HepG2 (cell line): Measurements from ENCODE around the gene NES. TPM values are rescaled to one million over a fixed set of nuclear protein-coding genes. Genes with fewer than 3 reads are reported as not detected.

Experiments used
- ATF7-NPFF ChIP-seq: sonication (generic); formaldehyde crosslinking; IDR thresholded peaks from 2 replicates; pipeline ENCODE4 v1.8.1; 2023; ENCODE audit warnings: mild to moderate bottlenecking, low read depth, missing genetic modification reagents, moderate library complexity
- CREM ChIP-seq, 2 experiments: sonication (generic) in 1 of 2; formaldehyde crosslinking in 1 of 2; IDR thresholded peaks; 2 replicates each; pipeline versions ENCODE4 v1.4.0 to v1.6.1; 2016 to 2020; ENCODE audit warnings: antibody characterized with exemption in 1 of 2, mild to moderate bottlenecking in 1 of 2, missing genetic modification reagents in 1 of 2
- CTCF ChIP-seq: sonication (generic); formaldehyde crosslinking; IDR thresholded peaks from 2 replicates; pipeline ENCODE4 v1.5.0; 2020; ENCODE audit warnings: mild to moderate bottlenecking, missing genetic modification reagents, moderate library complexity
- FOXA3 ChIP-seq: IDR thresholded peaks from 2 replicates; pipeline ENCODE4 v1.6.1; 2016; ENCODE audit warnings: missing genetic modification reagents, missing compliant biosample characterization
- GTF3A ChIP-seq: sonication (generic); formaldehyde crosslinking; conservative IDR thresholded peaks from 2 replicates; pipeline ENCODE4 v1.4.0; 2020; ENCODE audit warnings: mild to moderate bottlenecking, missing genetic modification reagents
- HMGA1 ChIP-seq: sonication (generic); formaldehyde crosslinking; conservative IDR thresholded peaks from 2 replicates; pipeline ENCODE4 v1.4.0; 2020; ENCODE audit warnings: missing genetic modification reagents
- KDM2A ChIP-seq: sonication (generic); formaldehyde crosslinking; IDR thresholded peaks from 2 replicates; pipeline ENCODE4 v1.4.0; 2020; ENCODE audit warnings: low read depth, missing genetic modification reagents, borderline replicate concordance
- LCORL ChIP-seq, 2 experiments: fragments of 450-650 bp in 1 of 2; sonication (generic) in 1 of 2; formaldehyde crosslinking in 1 of 2; IDR thresholded peaks; 2 replicates each; pipeline versions ENCODE4 v1.5.0 to v1.6.1; 2017 to 2020; ENCODE audit warnings: antibody characterized with exemption in 1 of 2, missing genetic modification reagents in 1 of 2
- MXI1 ChIP-seq: IDR thresholded peaks from 3 replicates; pipeline ENCODE4 v1.6.1; 2012; ENCODE audit warnings: low read depth, low read length, inconsistent platforms, borderline replicate concordance
- NCOA2 ChIP-seq: sonication (generic); formaldehyde crosslinking; IDR thresholded peaks from 2 replicates; pipeline ENCODE4 v1.8.0; 2022; ENCODE audit warnings: inconsistent platforms
- NFIC ChIP-seq: IDR thresholded peaks from 2 replicates; pipeline ENCODE4 v1.6.1; 2012; ENCODE audit warnings: mild to moderate bottlenecking, low read length, inconsistent platforms
- SP2 ChIP-seq: sonication (generic); formaldehyde crosslinking; IDR thresholded peaks from 2 replicates; pipeline ENCODE4 v1.5.1; 2020; ENCODE audit warnings: mild to moderate bottlenecking, missing genetic modification reagents
- SRF ChIP-seq: IDR thresholded peaks from 2 replicates; pipeline ENCODE4 v1.6.1; 2011; ENCODE audit warnings: mild to moderate bottlenecking, low read depth, low read length, moderate library complexity
- TARDBP ChIP-seq: sonication (generic); formaldehyde crosslinking; IDR thresholded peaks from 2 replicates; pipeline ENCODE4 v1.8.0; 2022; ENCODE audit warnings: mild to moderate bottlenecking, missing genetic modification reagents
- TBX2 ChIP-seq: sonication (generic); formaldehyde crosslinking; IDR thresholded peaks from 2 replicates; pipeline ENCODE4 v1.5.0; 2020; ENCODE audit warnings: missing genetic modification reagents, mild to moderate bottlenecking, borderline replicate concordance
- THAP7 ChIP-seq: sonication (generic); formaldehyde crosslinking; IDR thresholded peaks from 2 replicates; pipeline ENCODE4 v1.8.1; 2023; ENCODE audit warnings: mild to moderate bottlenecking, missing genetic modification reagents
- U2AF2 ChIP-seq: fragments of 200-400 bp; formaldehyde crosslinking; IDR thresholded peaks from 2 replicates; pipeline ENCODE4 v1.6.1; 2017; ENCODE audit warnings: low read depth, mild to moderate bottlenecking, low read length
- ZMYM3 ChIP-seq: sonication (generic); formaldehyde crosslinking; IDR thresholded peaks from 2 replicates; pipeline ENCODE4 v1.5.1; 2020; ENCODE audit warnings: mild to moderate bottlenecking, missing genetic modification reagents
- ZNF274 ChIP-seq: sonication (generic); formaldehyde crosslinking; IDR thresholded peaks from 2 replicates; pipeline ENCODE4 v1.5.1; 2020; ENCODE audit warnings: mild to moderate bottlenecking, missing genetic modification reagents
- ZNF501 ChIP-seq: sonication (generic); formaldehyde crosslinking; IDR thresholded peaks from 2 replicates; pipeline ENCODE4 v1.5.1; 2020; ENCODE audit warnings: mild to moderate bottlenecking, moderate library complexity, missing genetic modification reagents
- ZNF577 ChIP-seq: sonication (generic); formaldehyde crosslinking; IDR thresholded peaks from 2 replicates; pipeline ENCODE4 v1.4.0; 2020; ENCODE audit warnings: mild to moderate bottlenecking, low read depth, missing genetic modification reagents, borderline replicate concordance
- ZNF773 ChIP-seq: sonication (generic); formaldehyde crosslinking; IDR thresholded peaks from 2 replicates; pipeline ENCODE4 v1.4.0; 2020; ENCODE audit warnings: missing genetic modification reagents, borderline replicate concordance
- ZSCAN22 ChIP-seq: sonication (generic); formaldehyde crosslinking; IDR thresholded peaks from 2 replicates; pipeline ENCODE4 v1.4.0; 2020; ENCODE audit warnings: mild to moderate bottlenecking, missing genetic modification reagents
- ZSCAN31 ChIP-seq: sonication (generic); formaldehyde crosslinking; IDR thresholded peaks from 2 replicates; pipeline ENCODE4 v1.5.0; 2020; ENCODE audit warnings: low read depth, mild to moderate bottlenecking, missing genetic modification reagents
- polyA plus RNA-seq, 8 experiments: library from polyadenylated mRNA; depleted of rRNA in 3 of 8; stranded (reverse) in 7 of 8; unstranded in 1 of 8; fragments of >200 nt; fragmentation: Illumina TruSeq in 4 of 8; extraction: Trizol in 4 of 8; gene quantifications; 2 replicates each; pipeline versions ENCODE4 v1.2.1 to v1.2.3, GENCODE V29; 2011 to 2016; ENCODE audit warnings: low read depth in 4 of 8, missing spikeins in 1 of 8, mixed read lengths in 1 of 8; ENCODE audit not compliant: insufficient read depth in 1 of 8
- total RNA-seq, 5 experiments: library from RNA; depleted of rRNA; stranded (reverse); fragments of >200 nt; fragmentation: Illumina TruSeq; extraction: Trizol; gene quantifications; 2 replicates each; pipeline ENCODE4 v1.2.3, GENCODE V29; 2016; ENCODE audit warnings: low read depth in 1 of 5
- TF ChIP-seq, protein P1 (sequence below): sonication (generic); formaldehyde crosslinking; IDR thresholded peaks from 2 replicates; pipeline ENCODE4 v1.5.1; 2020; ENCODE audit warnings: mild to moderate bottlenecking, moderate library complexity, missing genetic modification reagents

NES gene
- total and polyA plus RNA-seq, 2 of the 13 experiments (the other 11 are each of a cell fraction or from before 2014, with no cell fraction given): 1.7 to 16.6 TPM

- TF ChIP-seq CTCF: peak; percentile 98
- peak; percentile 17; the same call in 1 of the 2 replicates for TF ChIP-seq ZMYM3 (CRISPR knock-in tag)
- TF ChIP-seq NFIC: no peak
- no peak for TF ChIP-seq U2AF2
- 0 out of 2 replicates have a peak, but pooled peaks have one; percentile 37 for TF ChIP-seq ZNF274 (CRISPR knock-in tag)
- TF ChIP-seq TARDBP (CRISPR knock-in tag): peak; percentile 39; the same call in 1 of the 2 replicates
- 0 out of 2 replicates have a peak, but pooled peaks have one; percentile 16 for TF ChIP-seq FOXA3 (CRISPR knock-in tag)
- TF ChIP-seq ZNF577 (CRISPR knock-in tag): no peak
- peak; percentile 24; the same call in 1 of the 2 replicates for TF ChIP-seq CREM (IDR thresholded peaks at IDR 0.05)
- TF ChIP-seq CREM (CRISPR knock-in tag; IDR thresholded peaks at IDR 0.05): no peak
- peak; percentile 65; the same call in 1 of the 2 replicates for TF ChIP-seq ZNF501 (CRISPR knock-in tag)
- TF ChIP-seq GTF3A (CRISPR knock-in tag): no peak
- TF ChIP-seq KDM2A (CRISPR knock-in tag): peak; percentile 66
- TF ChIP-seq LCORL (IDR thresholded peaks at IDR 0.05): no peak
- 0 out of 2 replicates have a peak, but pooled peaks have one; percentile 39 for TF ChIP-seq LCORL (CRISPR knock-in tag; IDR thresholded peaks at IDR 0.05)
- TF ChIP-seq NCOA2 (CRISPR knock-in tag): no peak
- peak; percentile 89 for TF ChIP-seq ZSCAN22 (CRISPR knock-in tag)
- peak; percentile 26; the same call in 1 of the 2 replicates for TF ChIP-seq ZSCAN31 (CRISPR knock-in tag)
- TF ChIP-seq THAP7 (CRISPR knock-in tag): no peak
- no peak for TF ChIP-seq ZNF773
- no peak for TF ChIP-seq ATF7-NPFF (CRISPR knock-in tag)
- 0 out of 2 replicates have a peak, but pooled peaks have one; percentile 19 for TF ChIP-seq TBX2
- TF ChIP-seq MXI1: peak; percentile 50; the same call in 1 of the 3 replicates
- no peak for TF ChIP-seq HMGA1 (CRISPR knock-in tag)
- TF ChIP-seq SP2 (CRISPR knock-in tag): peak; percentile 38; the same call in 1 of the 2 replicates
- TF ChIP-seq, protein P1, sequence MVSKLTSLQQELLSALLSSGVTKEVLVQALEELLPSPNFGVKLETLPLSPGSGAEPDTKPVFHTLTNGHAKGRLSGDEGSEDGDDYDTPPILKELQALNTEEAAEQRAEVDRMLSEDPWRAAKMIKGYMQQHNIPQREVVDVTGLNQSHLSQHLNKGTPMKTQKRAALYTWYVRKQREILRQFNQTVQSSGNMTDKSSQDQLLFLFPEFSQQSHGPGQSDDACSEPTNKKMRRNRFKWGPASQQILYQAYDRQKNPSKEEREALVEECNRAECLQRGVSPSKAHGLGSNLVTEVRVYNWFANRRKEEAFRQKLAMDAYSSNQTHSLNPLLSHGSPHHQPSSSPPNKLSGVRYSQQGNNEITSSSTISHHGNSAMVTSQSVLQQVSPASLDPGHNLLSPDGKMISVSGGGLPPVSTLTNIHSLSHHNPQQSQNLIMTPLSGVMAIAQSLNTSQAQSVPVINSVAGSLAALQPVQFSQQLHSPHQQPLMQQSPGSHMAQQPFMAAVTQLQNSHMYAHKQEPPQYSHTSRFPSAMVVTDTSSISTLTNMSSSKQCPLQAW (CRISPR knock-in tag): peak; percentile 77
- peak; percentile 67; the same call in 1 of the 2 replicates for TF ChIP-seq SRF
Observed at GRCh38 chr1:156725683-156726280, 48.6 kb upstream of the NES start (continued).
